HepG2 (cell line): ENCODE results near the gene ZNF287. TPM values are rescaled to one million over a fixed set of nuclear protein-coding genes. Genes with fewer than 3 reads are reported as not detected.

ENCODE experiments used
- ATF1 ChIP-seq: IDR thresholded peaks from 2 replicates; pipeline ENCODE4 v1.6.1; 2016; ENCODE audit warnings: mild to moderate bottlenecking, control low read depth
- FOXP4 ChIP-seq: sonication (generic); formaldehyde crosslinking; IDR thresholded peaks from 2 replicates; pipeline ENCODE4 v1.4.0; 2020; ENCODE audit warnings: missing genetic modification reagents
- IKZF4 ChIP-seq: sonication (generic); formaldehyde crosslinking; IDR thresholded peaks from 2 replicates; pipeline ENCODE4 v1.5.1; 2020; ENCODE audit warnings: borderline replicate concordance, mild to moderate bottlenecking, low read depth, missing genetic modification reagents; ENCODE audit errors: not compliant biosample characterization
- KDM1A ChIP-seq: IDR thresholded peaks from 2 replicates; pipeline ENCODE4 v1.6.1; 2016; ENCODE audit warnings: missing compliant biosample characterization
- MTA1 ChIP-seq: sonication (generic); formaldehyde crosslinking; IDR thresholded peaks from 2 replicates; pipeline ENCODE4 v1.4.0; 2020; ENCODE audit warnings: missing genetic modification reagents, mild to moderate bottlenecking, borderline replicate concordance
- MTA3 ChIP-seq: sonication (generic); formaldehyde crosslinking; IDR thresholded peaks from 2 replicates; pipeline ENCODE4 v1.4.0; 2020; ENCODE audit warnings: missing genetic modification reagents
- PAWR ChIP-seq: sonication (generic); formaldehyde crosslinking; IDR thresholded peaks from 2 replicates; pipeline ENCODE4 v1.4.0; 2020; ENCODE audit warnings: missing genetic modification reagents, mild to moderate bottlenecking, borderline replicate concordance
- PBX2 ChIP-seq: IDR thresholded peaks from 2 replicates; pipeline ENCODE4 v1.6.1; 2016; ENCODE audit warnings: control low read depth
- SP140L ChIP-seq: sonication (generic); formaldehyde crosslinking; IDR thresholded peaks from 2 replicates; pipeline ENCODE4 v1.4.0; 2020; ENCODE audit warnings: missing genetic modification reagents, borderline replicate concordance
- TRIM24 ChIP-seq: sonication (generic); formaldehyde crosslinking; IDR thresholded peaks from 2 replicates; pipeline ENCODE4 v1.8.0; 2022; ENCODE audit warnings: mild to moderate bottlenecking, missing genetic modification reagents
- ZBTB3 ChIP-seq: sonication (generic); formaldehyde crosslinking; IDR thresholded peaks from 2 replicates; pipeline ENCODE4 v1.4.0; 2020; ENCODE audit warnings: low read depth, mild to moderate bottlenecking, moderate library complexity, missing genetic modification reagents, borderline replicate concordance
- ZBTB42 ChIP-seq: sonication (generic); formaldehyde crosslinking; IDR thresholded peaks from 2 replicates; pipeline ENCODE4 v1.5.0; 2020; ENCODE audit warnings: mild to moderate bottlenecking, missing genetic modification reagents
- ZNF142 ChIP-seq: sonication (generic); formaldehyde crosslinking; IDR thresholded peaks from 2 replicates; pipeline ENCODE4 v1.4.0; 2020; ENCODE audit warnings: missing genetic modification reagents
- ZNF484 ChIP-seq: sonication (generic); formaldehyde crosslinking; IDR thresholded peaks from 2 replicates; pipeline ENCODE4 v1.5.1; 2020; ENCODE audit warnings: mild to moderate bottlenecking, low read depth, missing genetic modification reagents, borderline replicate concordance
- ZNF782 ChIP-seq: sonication (generic); formaldehyde crosslinking; IDR thresholded peaks from 2 replicates; pipeline ENCODE4 v1.4.0; 2020; ENCODE audit warnings: missing genetic modification reagents, mild to moderate bottlenecking, borderline replicate concordance
- polyA plus RNA-seq, 8 experiments: library from polyadenylated mRNA; depleted of rRNA in 3 of 8; stranded (reverse) in 7 of 8; unstranded in 1 of 8; fragments of >200 nt; fragmentation: Illumina TruSeq in 4 of 8; extraction: Trizol in 4 of 8; gene quantifications; 2 replicates each; pipeline versions ENCODE4 v1.2.1 to v1.2.3, GENCODE V29; 2011 to 2016; ENCODE audit warnings: low read depth in 4 of 8, missing spikeins in 1 of 8, mixed read lengths in 1 of 8; ENCODE audit not compliant: insufficient read depth in 1 of 8
- total RNA-seq, 5 experiments: library from RNA; depleted of rRNA; stranded (reverse); fragments of >200 nt; fragmentation: Illumina TruSeq; extraction: Trizol; gene quantifications; 2 replicates each; pipeline ENCODE4 v1.2.3, GENCODE V29; 2016; ENCODE audit warnings: low read depth in 1 of 5
- TF ChIP-seq, protein P1 (sequence below): sonication (generic); formaldehyde crosslinking; IDR thresholded peaks from 2 replicates; pipeline ENCODE4 v1.4.0; 2020; ENCODE audit warnings: missing genetic modification reagents
- TF ChIP-seq, protein P2 (sequence below): sonication (generic); formaldehyde crosslinking; IDR thresholded peaks from 2 replicates; pipeline ENCODE4 v1.5.0; 2020; ENCODE audit warnings: missing genetic modification reagents

ZNF287 gene
- total and polyA plus RNA-seq, 2 of the 13 experiments (the other 11 are each of a cell fraction or from before 2014, with no cell fraction given) = 0.21 TPM; not detected in 1

- TF ChIP-seq ZNF142 (CRISPR knock-in tag) (no peak), ZNF782 (no peak), FOXP4 (CRISPR knock-in tag) (peak; percentile 82), KDM1A (CRISPR knock-in tag) (peak; percentile 49; the same call in 1 of the 2 replicates), PBX2 (CRISPR knock-in tag) (no peak), TRIM24 (peak; percentile 100), PAWR (CRISPR knock-in tag) (no peak), ZNF484 (no peak), MTA3 (CRISPR knock-in tag) (no peak), ZBTB3 (CRISPR knock-in tag) (peak; percentile 68; the same call in 1 of the 2 replicates), ATF1 (CRISPR knock-in tag) (no peak), IKZF4 (CRISPR knock-in tag) (no peak), MTA1 (CRISPR knock-in tag) (no peak; the same call in 1 of the 2 replicates), SP140L (CRISPR knock-in tag) (0 out of 2 replicates have a peak, but pooled peaks have one; percentile 67), ZBTB42 (CRISPR knock-in tag) (no peak)
- TF ChIP-seq, protein P1, sequence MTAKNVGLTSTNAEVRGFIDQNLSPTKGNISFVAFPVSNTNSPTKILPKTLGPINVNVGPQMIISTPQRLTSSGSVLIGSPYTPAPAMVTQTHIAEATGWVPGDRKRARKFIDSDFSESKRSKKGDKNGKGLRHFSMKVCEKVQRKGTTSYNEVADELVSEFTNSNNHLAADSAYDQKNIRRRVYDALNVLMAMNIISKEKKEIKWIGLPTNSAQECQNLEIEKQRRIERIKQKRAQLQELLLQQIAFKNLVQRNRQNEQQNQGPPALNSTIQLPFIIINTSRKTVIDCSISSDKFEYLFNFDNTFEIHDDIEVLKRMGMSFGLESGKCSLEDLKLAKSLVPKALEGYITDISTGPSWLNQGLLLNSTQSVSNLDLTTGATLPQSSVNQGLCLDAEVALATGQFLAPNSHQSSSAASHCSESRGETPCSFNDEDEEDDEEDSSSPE (CRISPR knock-in tag) = 0 out of 2 replicates have a peak, but pooled peaks have one; percentile 44
- TF ChIP-seq, protein P2, sequence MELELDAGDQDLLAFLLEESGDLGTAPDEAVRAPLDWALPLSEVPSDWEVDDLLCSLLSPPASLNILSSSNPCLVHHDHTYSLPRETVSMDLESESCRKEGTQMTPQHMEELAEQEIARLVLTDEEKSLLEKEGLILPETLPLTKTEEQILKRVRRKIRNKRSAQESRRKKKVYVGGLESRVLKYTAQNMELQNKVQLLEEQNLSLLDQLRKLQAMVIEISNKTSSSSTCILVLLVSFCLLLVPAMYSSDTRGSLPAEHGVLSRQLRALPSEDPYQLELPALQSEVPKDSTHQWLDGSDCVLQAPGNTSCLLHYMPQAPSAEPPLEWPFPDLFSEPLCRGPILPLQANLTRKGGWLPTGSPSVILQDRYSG = no peak
These were observed 24.5 kb upstream of the ZNF287 start (continued) for GRCh38 chr17:16593356-16594102.
